GM12878 (cell line): ENCODE measurements around the gene MIEF1. TPM values are rescaled to one million over a fixed set of nuclear protein-coding genes. Genes with fewer than 3 reads are reported as not detected.

Source experiments
- ATF7 ChIP-seq: fragments of 450-650 bp; IDR thresholded peaks from 2 replicates; pipeline ENCODE4 v1.6.1; 2016; ENCODE audit warnings: low read depth, mild to moderate bottlenecking
- BHLHE40 ChIP-seq, 2 experiments: fragments of 450-650 bp in 1 of 2; IDR thresholded peaks; 2 replicates each; pipeline ENCODE4 v1.6.1; 2011 to 2017; ENCODE audit warnings: low read depth in 2 of 2, borderline replicate concordance in 1 of 2, improper control_type of control experiment in 1 of 2, low read length in 1 of 2, mild to moderate bottlenecking in 1 of 2
- CBX3 ChIP-seq: fragments of 200-600 bp; sonication (generic); IDR thresholded peaks from 2 replicates; pipeline ENCODE4 v1.6.1; 2016; ENCODE audit warnings: low read depth, borderline replicate concordance
- CHD2 ChIP-seq: IDR thresholded peaks from 2 replicates; pipeline ENCODE4 v1.6.1; 2011; ENCODE audit warnings: low read depth, low read length, improper control_type of control experiment, borderline replicate concordance
- CREM ChIP-seq: IDR thresholded peaks from 2 replicates; pipeline ENCODE4 v1.6.1; 2014; ENCODE audit warnings: antibody characterized with exemption, low read depth
- ETV6 ChIP-seq, 2 experiments: fragments of 450-650 bp in 1 of 2; IDR thresholded peaks in 1 of 2; conservative IDR thresholded peaks in 1 of 2; 2 replicates each; pipeline ENCODE4 v1.6.1; 2014; ENCODE audit warnings: antibody characterized with exemption in 1 of 2, borderline replicate concordance in 1 of 2, low read depth in 1 of 2, mild to moderate bottlenecking in 1 of 2, moderate library complexity in 1 of 2
- FOS ChIP-seq: IDR thresholded peaks from 3 replicates; pipeline ENCODE4 v1.6.1; 2011; ENCODE audit warnings: borderline replicate concordance; ENCODE audit not compliant: insufficient read length; ENCODE audit errors: extremely low read depth
- FOXK2 ChIP-seq: fragments of 450-650 bp; IDR thresholded peaks from 2 replicates; pipeline ENCODE4 v1.6.1; 2017; ENCODE audit warnings: mild to moderate bottlenecking, moderate library complexity
- GABPA ChIP-seq: IDR thresholded peaks from 2 replicates; pipeline ENCODE4 v1.6.1; 2014; ENCODE audit warnings: antibody characterized with exemption, low read depth, mild to moderate bottlenecking, inconsistent platforms
- MTA2 ChIP-seq: fragments of 450-650 bp; IDR thresholded peaks from 2 replicates; pipeline ENCODE4 v1.6.1; 2016; ENCODE audit warnings: low read depth, mild to moderate bottlenecking, moderate library complexity
- NFYA ChIP-seq: IDR thresholded peaks from 2 replicates; pipeline ENCODE4 v1.6.1; 2011; ENCODE audit warnings: low read depth, mild to moderate bottlenecking, low read length, improper control_type of control experiment, borderline replicate concordance
- POLR2A ChIP-seq: IDR thresholded peaks from 2 replicates; pipeline ENCODE4 v1.6.1; 2011; ENCODE audit warnings: low read depth, mild to moderate bottlenecking, low read length
- POLR2AphosphoS2 ChIP-seq: IDR thresholded peaks from 2 replicates; pipeline ENCODE4 v1.6.1; 2011; ENCODE audit warnings: low read depth, mild to moderate bottlenecking, low read length, improper control_type of control experiment, moderate library complexity
- POLR2AphosphoS5 ChIP-seq: IDR thresholded peaks from 2 replicates; pipeline ENCODE4 v1.6.1; 2011; ENCODE audit warnings: mild to moderate bottlenecking, low read length, inconsistent platforms
- RAD51 ChIP-seq: fragments of 450-650 bp; IDR thresholded peaks from 2 replicates; pipeline ENCODE4 v1.6.1; 2016; ENCODE audit warnings: moderate library complexity, mild to moderate bottlenecking, inconsistent platforms
- SIN3A ChIP-seq: IDR thresholded peaks from 2 replicates; pipeline ENCODE4 v1.6.1; 2012; ENCODE audit warnings: low read depth, low read length, improper control_type of control experiment
- STAT1 ChIP-seq: fragments of 450-650 bp; conservative IDR thresholded peaks from 2 replicates; pipeline ENCODE4 v1.6.1; 2014; ENCODE audit warnings: antibody characterized with exemption, mild to moderate bottlenecking
- SUZ12 ChIP-seq: fragments of 200-600 bp; sonication (generic); IDR thresholded peaks from one replicate; pipeline ENCODE4 v1.6.1; 2018; ENCODE audit warnings: antibody characterized with exemption, mild to moderate bottlenecking; ENCODE audit not compliant: unreplicated experiment
- YBX1 ChIP-seq: fragments of 450-650 bp; IDR thresholded peaks from 2 replicates; pipeline ENCODE4 v1.6.1; 2016; ENCODE audit warnings: antibody characterized with exemption
- ZNF384 ChIP-seq: IDR thresholded peaks from 2 replicates; pipeline ENCODE4 v1.6.1; 2012; ENCODE audit warnings: low read depth, mild to moderate bottlenecking, low read length, improper control_type of control experiment, borderline replicate concordance
- polyA plus RNA-seq, 11 experiments: library from polyadenylated mRNA; depleted of rRNA in 4 of 11; unstranded in 6 of 11; stranded (reverse) in 5 of 11; fragments of >200 nt; fragmentation: Nextera tagmentation in 4 of 11; fragmentation: Illumina TruSeq in 1 of 11; extraction: Ambion mirVana in 4 of 11; extraction: Trizol in 1 of 11; gene quantifications; 1 replicate in 1 of 11; 2 replicates in 10 of 11; pipeline versions ENCODE4 v1.2.1 to v1.2.3, GENCODE V29; 2011 to 2016; ENCODE audit warnings: inconsistent platforms in 2 of 11, missing spikeins in 2 of 11, low read depth in 1 of 11
- total RNA-seq, 4 experiments: library from RNA; depleted of rRNA in 3 of 4; stranded (reverse); fragments of >200 nt in 3 of 4; fragmentation: Illumina TruSeq in 1 of 4; extraction: Trizol in 1 of 4; gene quantifications; 2 replicates each; pipeline versions ENCODE4 v1.2.1 to v1.2.3, GENCODE V29; 2013 to 2021
- TF ChIP-seq, protein P1 (sequence below): fragments of 450-650 bp; IDR thresholded peaks from 2 replicates; pipeline ENCODE4 v1.6.1; 2017; ENCODE audit warnings: mild to moderate bottlenecking, moderate library complexity
- TF ChIP-seq, protein P2 (sequence below): IDR thresholded peaks from 2 replicates; pipeline ENCODE4 v1.6.1; 2011; ENCODE audit warnings: borderline replicate concordance, low read depth, mild to moderate bottlenecking, moderate library complexity, mixed read lengths, low read length; ENCODE audit not compliant: insufficient read depth; ENCODE audit errors: extremely low read length
- TF ChIP-seq, protein P3 (sequence below): fragments of 450-650 bp; IDR thresholded peaks from 2 replicates; pipeline ENCODE4 v1.6.1; 2017; ENCODE audit warnings: mild to moderate bottlenecking, low read depth, inconsistent platforms; ENCODE audit not compliant: poor library complexity, severe bottlenecking
- TF ChIP-seq, protein P4 (sequence below): IDR thresholded peaks from 2 replicates; pipeline ENCODE4 v1.6.1; 2012; ENCODE audit warnings: low read depth, low read length, improper control_type of control experiment

Gene MIEF1
- total and polyA plus RNA-seq, 10 of the 15 experiments (the other 5 are each of a cell fraction or from before 2014, with no cell fraction given): 12.4 to 52.3 (median 29.3) TPM

DNA sequence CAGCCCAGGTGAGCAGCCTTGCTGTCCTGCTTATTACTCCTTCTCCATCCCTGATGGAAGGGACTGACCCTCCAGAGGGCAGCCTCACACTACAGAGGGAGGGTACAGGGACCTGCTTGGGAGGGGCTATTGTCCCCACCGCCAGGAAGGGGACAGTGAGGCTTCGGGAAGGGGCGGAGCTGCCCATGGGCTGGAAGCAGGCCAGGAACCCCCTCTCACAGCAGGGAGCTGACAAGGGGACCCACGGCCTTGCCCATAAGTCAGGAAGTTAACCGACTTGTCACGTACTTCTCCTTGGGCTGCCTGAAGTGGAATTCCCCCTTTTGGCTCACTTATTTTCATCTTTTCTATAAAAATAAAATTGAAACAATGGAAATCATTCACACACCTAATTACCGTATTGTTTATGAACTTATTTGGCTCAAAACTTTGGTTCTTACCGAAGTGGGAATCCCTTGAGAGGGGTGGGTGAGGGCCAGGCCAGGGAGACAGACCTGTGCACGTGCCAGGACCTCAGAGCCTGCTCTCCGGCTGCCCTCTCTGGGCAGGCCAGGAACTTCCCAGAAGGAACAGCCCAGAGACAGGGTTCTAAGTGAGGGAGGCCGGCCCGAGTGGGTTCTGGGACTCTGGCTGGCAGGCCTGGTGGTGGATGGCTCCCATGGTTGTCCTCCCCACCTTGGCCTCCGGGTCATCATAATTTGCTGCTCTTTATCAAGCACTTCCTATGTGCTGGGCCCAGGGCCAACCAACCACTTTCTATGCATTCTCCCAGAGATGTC, 39.5 kb upstream of the MIEF1 start (continued):
- TF ChIP-seq, protein P1, sequence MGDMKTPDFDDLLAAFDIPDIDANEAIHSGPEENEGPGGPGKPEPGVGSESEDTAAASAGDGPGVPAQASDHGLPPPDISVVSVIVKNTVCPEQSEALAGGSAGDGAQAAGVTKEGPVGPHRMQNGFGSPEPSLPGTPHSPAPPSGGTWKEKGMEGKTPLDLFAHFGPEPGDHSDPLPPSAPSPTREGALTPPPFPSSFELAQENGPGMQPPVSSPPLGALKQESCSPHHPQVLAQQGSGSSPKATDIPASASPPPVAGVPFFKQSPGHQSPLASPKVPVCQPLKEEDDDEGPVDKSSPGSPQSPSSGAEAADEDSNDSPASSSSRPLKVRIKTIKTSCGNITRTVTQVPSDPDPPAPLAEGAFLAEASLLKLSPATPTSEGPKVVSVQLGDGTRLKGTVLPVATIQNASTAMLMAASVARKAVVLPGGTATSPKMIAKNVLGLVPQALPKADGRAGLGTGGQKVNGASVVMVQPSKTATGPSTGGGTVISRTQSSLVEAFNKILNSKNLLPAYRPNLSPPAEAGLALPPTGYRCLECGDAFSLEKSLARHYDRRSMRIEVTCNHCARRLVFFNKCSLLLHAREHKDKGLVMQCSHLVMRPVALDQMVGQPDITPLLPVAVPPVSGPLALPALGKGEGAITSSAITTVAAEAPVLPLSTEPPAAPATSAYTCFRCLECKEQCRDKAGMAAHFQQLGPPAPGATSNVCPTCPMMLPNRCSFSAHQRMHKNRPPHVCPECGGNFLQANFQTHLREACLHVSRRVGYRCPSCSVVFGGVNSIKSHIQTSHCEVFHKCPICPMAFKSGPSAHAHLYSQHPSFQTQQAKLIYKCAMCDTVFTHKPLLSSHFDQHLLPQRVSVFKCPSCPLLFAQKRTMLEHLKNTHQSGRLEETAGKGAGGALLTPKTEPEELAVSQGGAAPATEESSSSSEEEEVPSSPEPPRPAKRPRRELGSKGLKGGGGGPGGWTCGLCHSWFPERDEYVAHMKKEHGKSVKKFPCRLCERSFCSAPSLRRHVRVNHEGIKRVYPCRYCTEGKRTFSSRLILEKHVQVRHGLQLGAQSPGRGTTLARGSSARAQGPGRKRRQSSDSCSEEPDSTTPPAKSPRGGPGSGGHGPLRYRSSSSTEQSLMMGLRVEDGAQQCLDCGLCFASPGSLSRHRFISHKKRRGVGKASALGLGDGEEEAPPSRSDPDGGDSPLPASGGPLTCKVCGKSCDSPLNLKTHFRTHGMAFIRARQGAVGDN: peak; percentile 94
- TF ChIP-seq POLR2AphosphoS2 (no peak), ZNF384 (no peak), MTA2 (peak; percentile 61; the same call in 1 of the 2 replicates), CBX3 (no peak), ATF7 (0 out of 2 replicates have a peak, but pooled peaks have one; percentile 25), RAD51 (peak; percentile 29; the same call in 1 of the 2 replicates), POLR2A (no peak), YBX1 (no peak), POLR2AphosphoS5 (no peak), FOXK2 (no peak), CHD2 (no peak), GABPA (no peak), SIN3A (no peak), FOS (no peak), STAT1 (no peak), SUZ12 (no peak), CREM (no peak), NFYA (no peak), ETV6 (conservative IDR thresholded peaks at IDR 0.05 in 1 of 2, IDR thresholded peaks at IDR 0.05 in 1 of 2; ENCODE audit: borderline replicate concordance in 1 of 2, low read depth in 1 of 2) (no peak), BHLHE40 (IDR thresholded peaks at IDR 0.05; ENCODE audit: borderline replicate concordance in 1 of 2, low read depth in 2 of 2, low read length in 1 of 2) (peak; percentile 98)
- TF ChIP-seq, protein P2, sequence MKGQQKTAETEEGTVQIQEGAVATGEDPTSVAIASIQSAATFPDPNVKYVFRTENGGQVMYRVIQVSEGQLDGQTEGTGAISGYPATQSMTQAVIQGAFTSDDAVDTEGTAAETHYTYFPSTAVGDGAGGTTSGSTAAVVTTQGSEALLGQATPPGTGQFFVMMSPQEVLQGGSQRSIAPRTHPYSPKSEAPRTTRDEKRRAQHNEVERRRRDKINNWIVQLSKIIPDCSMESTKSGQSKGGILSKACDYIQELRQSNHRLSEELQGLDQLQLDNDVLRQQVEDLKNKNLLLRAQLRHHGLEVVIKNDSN: no peak
- TF ChIP-seq, protein P3, sequence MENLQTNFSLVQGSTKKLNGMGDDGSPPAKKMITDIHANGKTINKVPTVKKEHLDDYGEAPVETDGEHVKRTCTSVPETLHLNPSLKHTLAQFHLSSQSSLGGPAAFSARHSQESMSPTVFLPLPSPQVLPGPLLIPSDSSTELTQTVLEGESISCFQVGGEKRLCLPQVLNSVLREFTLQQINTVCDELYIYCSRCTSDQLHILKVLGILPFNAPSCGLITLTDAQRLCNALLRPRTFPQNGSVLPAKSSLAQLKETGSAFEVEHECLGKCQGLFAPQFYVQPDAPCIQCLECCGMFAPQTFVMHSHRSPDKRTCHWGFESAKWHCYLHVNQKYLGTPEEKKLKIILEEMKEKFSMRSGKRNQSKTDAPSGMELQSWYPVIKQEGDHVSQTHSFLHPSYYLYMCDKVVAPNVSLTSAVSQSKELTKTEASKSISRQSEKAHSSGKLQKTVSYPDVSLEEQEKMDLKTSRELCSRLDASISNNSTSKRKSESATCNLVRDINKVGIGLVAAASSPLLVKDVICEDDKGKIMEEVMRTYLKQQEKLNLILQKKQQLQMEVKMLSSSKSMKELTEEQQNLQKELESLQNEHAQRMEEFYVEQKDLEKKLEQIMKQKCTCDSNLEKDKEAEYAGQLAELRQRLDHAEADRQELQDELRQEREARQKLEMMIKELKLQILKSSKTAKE: peak; percentile 42
- TF ChIP-seq, protein P4, sequence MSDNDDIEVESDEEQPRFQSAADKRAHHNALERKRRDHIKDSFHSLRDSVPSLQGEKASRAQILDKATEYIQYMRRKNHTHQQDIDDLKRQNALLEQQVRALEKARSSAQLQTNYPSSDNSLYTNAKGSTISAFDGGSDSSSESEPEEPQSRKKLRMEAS: no peak; the same call in 1 of the 2 replicates
